K562 treated with DMSO at 1 percent for 48 hours (cell line): ENCODE measurements around the gene COL5A2. TPM values are rescaled to one million over a fixed set of nuclear protein-coding genes. Genes with fewer than 3 reads are reported as not detected.

Experiments
- total RNA-seq: library from RNA; unstranded; fragments of 300-600 nt; gene quantifications from 2 replicates; pipeline ENCODE4 v1.2.3, GENCODE V29; 2022; ENCODE audit warnings: low replicate concordance; ENCODE audit errors: extremely low read depth

COL5A2 gene
- total RNA-seq, result not detected in 2 replicates

DNA sequence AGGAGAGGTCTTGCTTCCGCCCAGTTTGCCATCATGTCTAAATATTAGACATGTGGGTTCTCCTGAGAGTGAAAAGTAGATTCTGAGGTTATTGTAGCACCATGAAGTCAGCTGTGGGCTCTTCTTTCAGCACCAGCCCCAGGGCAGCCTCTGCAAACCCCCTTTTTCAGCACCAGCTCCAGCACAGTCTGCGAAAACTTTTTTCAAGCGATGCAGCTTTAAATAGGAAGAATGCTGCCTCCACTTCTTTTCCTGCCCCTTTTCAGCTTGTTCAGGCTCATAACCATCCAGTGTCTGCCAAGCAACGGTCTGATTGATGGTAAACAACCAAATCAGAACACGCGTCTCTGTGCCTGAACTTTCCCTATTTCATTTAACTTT is at the start of gene COL5A2:
COL5A2 (minus strand) TSS at position 192 of the 381 bp plus-strand sequence; CDS start at position 35, 157 bp downstream.

Other genes with a start within 250 kb of the COL5A2 start
- gene COL3A1, start 205.4 kb downstream of the COL5A2 start, total RNA-seq, result not detected in 2 replicates